GM13976 (cell line): Measurements from ENCODE around the gene GOLGA1.

Experiments used
- DNase-seq: peaks from one replicate; pipeline ENCODE4 v3.0.0; 2012; ENCODE audit warnings: low spot score
- CTCF ChIP-seq: IDR thresholded peaks from 2 replicates; pipeline ENCODE4 v1.5.1; 2012; ENCODE audit warnings: borderline replicate concordance, mild to moderate bottlenecking; ENCODE audit not compliant: insufficient read depth; ENCODE audit errors: extremely low read depth, missing control alignments, control extremely low read depth
- in situ Hi-C: fragments of 300-500 bp; cut with MboI; formaldehyde crosslinking; loops from one replicate; pipeline ENCODE4 v1.12.0; 2022; ENCODE audit warnings: low sequenced_read_pairs, mixed read lengths, inconsistent platforms; ENCODE audit not compliant: unreplicated experiment

The GOLGA1 gene

GRCh38 chr9:124879226-124879625, 61.7 kb downstream of the GOLGA1 start:
- DNase-seq, result no peak
- in situ Hi-C loops, result no loop called here
- no peak for TF ChIP-seq CTCF

GRCh38 chr9:124878518-124878917, 62.4 kb downstream of the GOLGA1 start:
- TF ChIP-seq CTCF, result no peak
- no peak for DNase-seq
- in situ Hi-C loops, result no loop called here

- no peak for DNase-seq
- TF ChIP-seq CTCF, result no peak
- in situ Hi-C loops, result no loop called here
These were observed 62.9 kb downstream of the GOLGA1 start for GRCh38 chr9:124878021-124878420.

- no peak for DNase-seq
- no peak for TF ChIP-seq CTCF
- in situ Hi-C loops, result no loop called here
These were observed 63.7 kb downstream of the GOLGA1 start for GRCh38 chr9:124877021-124877782.

GRCh38 chr9:124875501-124875900, 65.4 kb downstream of the GOLGA1 start:
- in situ Hi-C loops, result no loop called here
- no peak for TF ChIP-seq CTCF
- no peak for DNase-seq

GRCh38 chr9:124873664-124874063, 67.2 kb downstream of the GOLGA1 start:
- TF ChIP-seq CTCF, result no peak
- no peak for DNase-seq
- in situ Hi-C loops, result loop anchor here (25.0 kb wide), 1 partner anchor 489 kb away; no protein-coding TSS in a partner anchor

GRCh38 chr9:124871156-124871561, 69.7 kb downstream of the GOLGA1 start:
- DNase-seq, result no peak
- in situ Hi-C loops, result loop anchor here (25.0 kb wide), 1 partner anchor 491 kb away; no protein-coding TSS in a partner anchor
- TF ChIP-seq CTCF, result no peak
